GM20000 (cell line): ENCODE results near the gene ACLY.

Source experiments
- DNase-seq: peaks from one replicate; pipeline ENCODE4 v3.0.0; 2012; ENCODE audit warnings: low spot score
- TF ChIP-seq, protein P1 (sequence below): IDR thresholded peaks from 2 replicates; pipeline ENCODE4 v1.5.1; 2012; ENCODE audit warnings: mild to moderate bottlenecking, control low read depth; ENCODE audit errors: extremely low read depth, missing control alignments

ACLY gene

DNA sequence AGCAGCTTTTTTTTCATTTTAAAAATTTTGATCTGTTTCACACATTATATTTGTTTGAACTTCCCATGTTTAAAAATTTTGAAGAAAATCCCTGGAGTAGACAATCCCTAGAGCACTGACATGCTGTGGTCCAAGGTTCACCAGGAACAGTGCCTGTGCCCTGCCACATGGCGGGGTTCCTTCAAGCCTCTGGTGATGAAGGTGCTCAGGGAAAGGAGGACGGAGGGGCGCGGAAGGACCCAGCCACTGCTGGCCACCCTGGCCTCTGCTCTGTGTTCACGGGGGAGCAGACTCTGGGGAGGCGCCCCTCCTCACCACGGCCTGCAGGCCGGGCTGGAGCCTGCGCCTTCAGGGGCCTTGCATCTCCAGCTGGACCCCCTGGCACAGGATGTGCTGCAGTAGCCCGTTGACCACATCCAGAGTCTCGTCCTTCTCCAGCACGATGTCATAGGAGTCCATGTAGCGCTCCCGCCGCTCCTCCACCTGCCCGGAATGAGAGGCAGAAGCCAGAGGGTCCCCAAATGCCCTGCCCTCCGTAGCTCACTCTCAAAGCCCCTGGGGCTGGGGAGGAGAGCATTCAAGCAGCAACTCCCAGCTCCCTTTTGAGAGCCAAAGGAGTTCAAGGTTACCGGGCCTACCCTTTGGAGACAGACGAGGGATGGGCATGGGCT, 93.4 kb downstream of the ACLY start:
- TF ChIP-seq, protein P1, sequence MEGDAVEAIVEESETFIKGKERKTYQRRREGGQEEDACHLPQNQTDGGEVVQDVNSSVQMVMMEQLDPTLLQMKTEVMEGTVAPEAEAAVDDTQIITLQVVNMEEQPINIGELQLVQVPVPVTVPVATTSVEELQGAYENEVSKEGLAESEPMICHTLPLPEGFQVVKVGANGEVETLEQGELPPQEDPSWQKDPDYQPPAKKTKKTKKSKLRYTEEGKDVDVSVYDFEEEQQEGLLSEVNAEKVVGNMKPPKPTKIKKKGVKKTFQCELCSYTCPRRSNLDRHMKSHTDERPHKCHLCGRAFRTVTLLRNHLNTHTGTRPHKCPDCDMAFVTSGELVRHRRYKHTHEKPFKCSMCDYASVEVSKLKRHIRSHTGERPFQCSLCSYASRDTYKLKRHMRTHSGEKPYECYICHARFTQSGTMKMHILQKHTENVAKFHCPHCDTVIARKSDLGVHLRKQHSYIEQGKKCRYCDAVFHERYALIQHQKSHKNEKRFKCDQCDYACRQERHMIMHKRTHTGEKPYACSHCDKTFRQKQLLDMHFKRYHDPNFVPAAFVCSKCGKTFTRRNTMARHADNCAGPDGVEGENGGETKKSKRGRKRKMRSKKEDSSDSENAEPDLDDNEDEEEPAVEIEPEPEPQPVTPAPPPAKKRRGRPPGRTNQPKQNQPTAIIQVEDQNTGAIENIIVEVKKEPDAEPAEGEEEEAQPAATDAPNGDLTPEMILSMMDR, result no peak
- no peak for DNase-seq

DNA sequence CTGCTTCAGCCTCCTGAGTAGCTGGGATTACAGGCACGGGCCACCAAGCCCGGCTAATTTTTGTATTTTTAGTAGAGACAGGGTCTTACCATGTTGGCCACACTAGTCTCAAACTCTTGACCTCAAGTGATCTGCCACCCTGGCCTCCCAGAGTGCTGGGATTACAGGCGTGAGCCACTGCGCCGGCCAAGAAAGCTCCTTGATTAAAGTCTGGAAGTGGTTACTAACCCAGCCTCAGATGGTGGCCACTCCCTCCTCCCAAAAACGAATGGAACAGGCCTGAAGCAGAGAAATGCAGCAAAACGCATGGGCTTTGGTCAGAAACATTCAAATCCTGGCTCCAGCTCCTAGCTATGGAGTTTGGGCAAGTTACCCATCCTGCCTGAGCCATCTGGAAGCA, 94.7 kb downstream of the ACLY start:
- TF ChIP-seq, protein P1, result no peak

DNA sequence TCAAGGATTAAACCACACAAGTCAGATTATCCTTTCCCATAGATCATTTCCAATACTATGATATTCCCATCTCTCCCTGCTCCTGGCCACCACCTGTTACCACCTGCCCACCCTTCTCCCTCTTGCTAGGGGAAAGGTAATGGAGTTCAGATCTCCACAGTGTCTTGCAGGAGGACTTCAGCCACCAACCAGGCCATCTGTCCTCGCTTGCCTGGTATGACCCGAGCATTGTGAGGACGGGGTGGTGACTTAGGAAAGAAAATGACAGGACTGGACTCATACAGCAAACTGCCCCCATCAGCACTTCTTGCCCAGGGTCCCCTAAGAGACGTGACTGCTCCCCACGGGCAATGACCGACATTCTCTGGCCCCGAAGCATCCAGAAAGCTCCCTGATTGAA, 95.2 kb downstream of the ACLY start:
- TF ChIP-seq, protein P1, result no peak
- no peak for DNase-seq

More for the DNA sequence above, 94.7 kb downstream of the ACLY start:
- DNase-seq, result no peak

DNA sequence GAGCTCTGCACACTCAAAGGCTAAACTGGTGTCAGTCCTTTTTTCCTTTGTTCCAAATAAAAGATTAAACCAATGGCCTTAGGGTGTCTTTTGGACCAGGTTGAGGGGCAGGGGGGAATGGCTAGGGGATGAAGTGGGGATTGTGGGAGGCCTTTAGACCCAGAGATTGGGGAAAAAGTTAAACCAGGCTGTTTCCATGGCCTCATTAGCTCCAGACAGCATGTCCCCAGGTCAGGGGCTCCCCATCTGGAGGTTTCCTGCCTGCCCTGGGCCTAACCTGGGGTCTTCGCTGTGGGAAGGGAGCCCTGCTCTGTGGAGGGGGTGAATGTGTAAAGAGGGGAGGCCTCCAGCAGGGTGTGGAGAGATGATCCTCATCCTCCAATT, 95.6 kb downstream of the ACLY start:
- no peak for DNase-seq
- TF ChIP-seq, protein P1, result no peak

DNA sequence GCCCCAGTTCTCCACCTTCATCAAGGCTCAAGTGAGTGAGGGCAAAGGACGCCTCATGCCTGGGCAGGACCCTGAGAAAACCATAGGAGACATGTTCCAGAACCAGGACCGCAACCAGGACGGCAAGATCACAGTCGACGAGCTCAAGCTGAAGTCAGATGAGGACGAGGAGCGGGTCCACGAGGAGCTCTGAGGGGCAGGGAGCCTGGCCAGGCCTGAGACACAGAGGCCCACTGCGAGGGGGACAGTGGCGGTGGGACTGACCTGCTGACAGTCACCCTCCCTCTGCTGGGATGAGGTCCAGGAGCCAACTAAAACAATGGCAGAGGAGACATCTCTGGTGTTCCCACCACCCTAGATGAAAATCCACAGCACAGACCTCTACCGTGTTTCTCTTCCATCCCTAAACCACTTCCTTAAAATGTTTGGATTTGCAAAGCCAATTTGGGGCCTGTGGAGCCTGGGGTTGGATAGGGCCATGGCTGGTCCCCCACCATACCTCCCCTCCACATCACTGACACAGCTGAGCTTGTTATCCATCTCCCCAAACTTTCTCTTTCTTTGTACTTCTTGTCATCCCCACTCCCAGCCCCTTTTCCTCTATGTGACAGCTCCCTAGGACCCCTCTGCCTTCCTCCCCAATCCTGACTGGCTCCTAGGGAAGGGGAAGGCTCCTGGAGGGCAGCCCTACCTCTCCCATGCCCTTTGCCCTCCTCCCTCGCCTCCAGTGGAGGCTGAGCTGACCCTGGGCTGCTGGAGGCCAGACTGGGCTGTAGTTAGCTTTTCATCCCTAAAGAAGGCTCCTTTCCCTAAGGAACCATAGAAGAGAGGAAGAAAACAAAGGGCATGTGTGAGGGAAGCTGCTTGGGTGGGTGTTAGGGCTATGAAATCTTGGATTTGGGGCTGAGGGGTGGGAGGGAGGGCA, 96.3 kb downstream of the ACLY start:
- DNase-seq, result no peak

DNA sequence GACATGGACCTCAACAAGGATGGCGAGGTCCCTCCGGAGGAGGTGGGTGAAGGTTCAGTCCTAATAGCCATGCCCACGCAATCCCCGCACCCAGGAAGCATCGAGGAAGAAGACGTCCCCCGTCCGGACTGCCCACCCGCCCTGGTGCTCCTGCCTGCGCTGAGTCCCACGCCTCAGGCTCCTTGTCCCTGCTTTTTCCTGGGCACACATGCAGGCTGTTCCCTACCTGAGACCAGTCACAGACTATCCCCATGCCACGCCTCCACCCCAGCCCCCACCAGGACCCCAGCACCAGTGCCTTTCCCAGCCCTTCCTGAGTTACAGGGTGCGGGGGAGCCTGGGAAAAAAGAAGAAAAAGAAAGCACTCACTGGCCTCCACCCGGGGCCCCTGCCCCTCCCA, 97.0 kb downstream of the ACLY start:
- TF ChIP-seq, protein P1, result no peak
- DNase-seq, result no peak

More for the DNA sequence above, 96.3 kb downstream of the ACLY start:
- TF ChIP-seq, protein P1, result no peak

DNA sequence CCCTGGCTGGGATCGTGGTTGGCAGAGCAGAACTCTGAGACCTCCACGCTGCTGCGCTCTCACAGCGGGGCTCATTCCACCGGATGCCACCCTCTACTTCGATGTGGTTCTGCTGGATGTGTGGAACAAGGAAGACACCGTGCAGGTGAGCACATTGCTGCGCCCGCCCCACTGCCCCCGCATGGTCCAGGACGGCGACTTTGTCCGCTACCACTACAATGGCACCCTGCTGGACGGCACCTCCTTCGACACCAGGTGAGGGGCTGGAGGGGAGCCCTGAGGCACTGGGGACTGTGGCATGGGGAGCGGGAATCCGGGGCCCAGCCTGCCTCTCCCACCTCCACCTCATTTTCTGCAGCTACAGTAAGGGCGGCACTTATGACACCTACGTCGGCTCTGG, 100.7 kb downstream of the ACLY start:
- TF ChIP-seq, protein P1, result no peak
- no peak for DNase-seq
